HG02678 (cell line): ENCODE results near the gene NLK.
"Not testable (repeated sequence)": the region's sequence is repeated elsewhere in the genome, so short reads cannot be mapped to it uniquely, and the experiment has no call there.

Experiments used
- ATAC-seq: cut with Tn5 transposase; IDR thresholded peaks from one replicate; pipeline ENCODE4 v1.9.1; 2021; ENCODE audit warnings: mild to moderate bottlenecking, moderate library complexity; ENCODE audit not compliant: unreplicated experiment

NLK gene

GRCh38 chr17:28042657-28042720 lies at the start of gene NLK:
Gene NLK, plus strand, starts transcription at chr17:28042677. Its CDS starts 197 bp downstream, at chr17:28042874.
- ATAC-seq = no peak

- ATAC-seq = no peak
Observed at GRCh38 chr17:27993161-27993695, 49.2 kb upstream of the NLK start.

GRCh38 chr17:27993723-27994310 lies 48.7 kb upstream of the NLK start:
- no peak for ATAC-seq

- ATAC-seq = no peak
Observed at GRCh38 chr17:27994586-27994985, 47.9 kb upstream of the NLK start.

- no peak for ATAC-seq
Observed at GRCh38 chr17:27995554-27995953, 46.9 kb upstream of the NLK start.

GRCh38 chr17:27996202-27997043 lies 46.1 kb upstream of the NLK start:
- no peak for ATAC-seq

GRCh38 chr17:27997044-27997401 lies 45.5 kb upstream of the NLK start:
- ATAC-seq = no peak

GRCh38 chr17:27997522-27997921 lies 45.0 kb upstream of the NLK start:
- no peak for ATAC-seq

- no peak for ATAC-seq
Observed at GRCh38 chr17:28001149-28001548, 41.3 kb upstream of the NLK start.

GRCh38 chr17:28004344-28004743 lies 38.1 kb upstream of the NLK start:
- ATAC-seq = no peak

GRCh38 chr17:28007925-28008324 lies 34.6 kb upstream of the NLK start:
- not testable (repeated sequence) for ATAC-seq

GRCh38 chr17:28008513-28008912 lies 34.0 kb upstream of the NLK start:
- ATAC-seq = no peak

- ATAC-seq = no peak
Observed at GRCh38 chr17:28010406-28010805, 32.1 kb upstream of the NLK start.

GRCh38 chr17:28018439-28019070 lies 23.9 kb upstream of the NLK start:
- no peak for ATAC-seq

- no peak for ATAC-seq
Observed at GRCh38 chr17:28020515-28020914, 22.0 kb upstream of the NLK start.

- no peak for ATAC-seq
Observed at GRCh38 chr17:28029044-28029443, 13.4 kb upstream of the NLK start.

- no peak for ATAC-seq
Observed at GRCh38 chr17:28030386-28030785, 12.1 kb upstream of the NLK start.

- ATAC-seq = no peak
Observed at GRCh38 chr17:28031174-28031573, 11.3 kb upstream of the NLK start.

- no peak for ATAC-seq
Observed at GRCh38 chr17:28033972-28034714, 8.3 kb upstream of the NLK start.

GRCh38 chr17:28035452-28035851 lies 7.0 kb upstream of the NLK start:
- ATAC-seq = not testable (repeated sequence)

GRCh38 chr17:28035884-28036283 lies 6.6 kb upstream of the NLK start:
- ATAC-seq = not testable (repeated sequence)

- ATAC-seq = no peak
Observed at GRCh38 chr17:28038802-28039201, 3.7 kb upstream of the NLK start.
